Peyer's patch (tissue), 4 donors: ENCODE data around the gene ANO6. TPM values are rescaled to one million over a fixed set of nuclear protein-coding genes. Genes with fewer than 3 reads are reported as not detected.

ENCODE experiments used
- DNase-seq, 3 donors: peaks; one replicate each; pipeline ENCODE4 v3.0.0-alpha.2; 2017 to 2019
- H3K27ac ChIP-seq, 4 donors: fragments of 200-600 bp; sonication (generic); one replicate each; pipeline ENCODE4 v1.5.1; 2016 to 2019
- H3K27me3 ChIP-seq, 2 donors: fragments of 200-600 bp; sonication (generic); one replicate each; pipeline ENCODE4 v1.5.1; 2019
- H3K36me3 ChIP-seq, 3 donors: fragments of 200-600 bp; sonication (generic); one replicate each; pipeline ENCODE4 v1.5.1; 2016 to 2019
- H3K4me1 ChIP-seq, 4 donors: fragments of 200-600 bp; sonication (generic); one replicate each; pipeline ENCODE4 v1.5.1; 2016 to 2019
- H3K4me3 ChIP-seq, 4 donors: fragments of 200-600 bp; sonication (generic); 1 replicate in 3 of 4; 2 replicates in 1 of 4; pipeline ENCODE4 v1.5.1; 2016 to 2019; ENCODE audit warnings: mild to moderate bottlenecking in 1 of 4
- H3K9me3 ChIP-seq, 4 donors: fragments of 200-600 bp; sonication (generic); one replicate each; pipeline ENCODE4 v1.5.1; 2016 to 2019; ENCODE audit warnings: mild to moderate bottlenecking in 1 of 4
- CTCF ChIP-seq, 6 experiments: fragments of 450-650 bp in 4 of 6; fragments of 200-600 bp in 2 of 6; sonication (generic) in 1 of 6; IDR thresholded peaks; one replicate each; pipeline ENCODE4 v1.5.1; 2017 to 2019; ENCODE audit warnings: antibody characterized with exemption in 6 of 6, mild to moderate bottlenecking in 3 of 6, moderate library complexity in 1 of 6
- POLR2A ChIP-seq, 2 donors: fragments of 450-650 bp; IDR thresholded peaks; one replicate each; pipeline ENCODE4 v1.5.1; 2017; ENCODE audit warnings: antibody characterized with exemption in 2 of 2, mild to moderate bottlenecking in 2 of 2, moderate library complexity in 2 of 2
- total RNA-seq, 4 donors: library from RNA; depleted of rRNA; stranded (reverse); fragments of >200 nt; gene quantifications; one replicate each; pipeline ENCODE4 v1.1.0, GENCODE V29; 2016

ANO6 gene
- total RNA-seq, 4 donors from 2014 or later, result 28.9 to 93.3 (median 57.5) TPM

GRCh38 chr12:45329702-45330101, 113.8 kb downstream of the ANO6 start:
- H3K27me3 ChIP-seq, result no peaks in the 10 kb centered on the region
- TF ChIP-seq POLR2A (IDR thresholded peaks at IDR 0.05) (no peak), CTCF (IDR thresholded peaks at IDR 0.05) (no peak)
- no peak for DNase-seq
- H3K4me1 ChIP-seq, result no peaks in the 10 kb centered on the region
- no peaks in the 10 kb centered on the region for H3K9me3 ChIP-seq
- no peak overlapping the region for H3K4me3 ChIP-seq
- no peaks in the 10 kb centered on the region for H3K36me3 ChIP-seq
- H3K27ac ChIP-seq, result no peak overlapping the region

DNA sequence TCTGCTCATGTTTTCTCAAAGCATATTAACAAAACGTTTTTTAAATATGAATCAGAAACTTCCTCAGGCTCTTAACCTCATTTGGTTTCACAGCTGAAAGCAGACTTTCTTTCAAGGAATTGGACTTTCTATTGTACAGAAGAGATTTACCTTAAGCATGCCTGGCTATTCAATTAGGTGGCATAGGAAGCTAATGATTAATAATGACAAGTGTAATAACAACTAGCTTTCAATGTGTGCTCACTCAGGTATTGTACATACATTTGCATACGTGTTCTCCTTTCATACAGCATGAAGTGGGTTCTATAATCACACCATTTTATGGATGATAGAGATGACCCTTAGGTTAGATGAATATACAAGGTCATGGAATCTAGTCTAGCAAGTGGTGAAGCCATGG, 115.7 kb downstream of the ANO6 start:
- TF ChIP-seq POLR2A (IDR thresholded peaks at IDR 0.05) (no peak), CTCF (IDR thresholded peaks at IDR 0.05) (no peak)
- Histone ChIP-seq H3K9me3 (no peaks in the 10 kb centered on the region), H3K27ac (no peak overlapping the region), H3K36me3 (no peaks in the 10 kb centered on the region), H3K4me1 (no peaks in the 10 kb centered on the region), H3K4me3 (no peak overlapping the region), H3K27me3 (no peaks in the 10 kb centered on the region)
- no peak for DNase-seq

DNA sequence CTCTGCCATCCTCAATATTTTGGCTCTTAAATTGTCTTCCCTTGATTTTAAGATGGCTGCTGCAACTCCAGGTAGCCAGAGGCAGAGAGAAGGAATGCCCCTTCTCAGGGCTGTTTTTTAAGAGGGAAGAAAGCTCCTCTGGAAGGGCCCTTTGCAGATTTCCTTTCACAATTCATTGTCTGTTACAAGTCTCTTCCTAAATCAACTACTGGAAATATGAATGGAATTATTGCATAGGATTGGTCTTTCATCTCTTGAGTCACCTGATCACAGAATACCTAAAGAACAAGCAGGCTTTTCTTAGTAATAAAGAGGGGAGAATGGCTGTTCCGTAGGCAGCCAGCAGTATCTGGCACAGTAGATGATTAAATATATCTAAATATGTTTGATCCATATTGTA, 118.5 kb downstream of the ANO6 start:
- no peak for TF ChIP-seq POLR2A (IDR thresholded peaks at IDR 0.05)
- TF ChIP-seq CTCF (IDR thresholded peaks at IDR 0.05), result no peak
- H3K36me3 ChIP-seq, result no peaks in the 10 kb centered on the region
- H3K9me3 ChIP-seq, result no peaks in the 10 kb centered on the region
- H3K4me1 ChIP-seq, result no peaks in the 10 kb centered on the region
- no peak for DNase-seq
- no peak overlapping the region for H3K27ac ChIP-seq
- H3K4me3 ChIP-seq, result no peak overlapping the region
- no peaks in the 10 kb centered on the region for H3K27me3 ChIP-seq

GRCh38 chr12:45336331-45336730, 120.4 kb downstream of the ANO6 start:
- no peaks in the 10 kb centered on the region for H3K27me3 ChIP-seq
- H3K4me1 ChIP-seq, result no peaks in the 10 kb centered on the region
- no peaks in the 10 kb centered on the region for H3K9me3 ChIP-seq
- no peaks in the 10 kb centered on the region for H3K36me3 ChIP-seq
- TF ChIP-seq CTCF (IDR thresholded peaks at IDR 0.05) (no peak), POLR2A (IDR thresholded peaks at IDR 0.05) (no peak)
- DNase-seq, result no peak
- no peak overlapping the region for H3K27ac ChIP-seq
- no peak overlapping the region for H3K4me3 ChIP-seq

- H3K4me1 ChIP-seq, result no peaks in the 10 kb centered on the region
- no peaks in the 10 kb centered on the region for H3K36me3 ChIP-seq
- no peaks in the 10 kb centered on the region for H3K9me3 ChIP-seq
- no peak for TF ChIP-seq POLR2A (IDR thresholded peaks at IDR 0.05)
- no peak for TF ChIP-seq CTCF (IDR thresholded peaks at IDR 0.05)
- DNase-seq, result no peak
- H3K27me3 ChIP-seq, result no peaks in the 10 kb centered on the region
- H3K27ac ChIP-seq, result no peak overlapping the region
- H3K4me3 ChIP-seq, result no peak overlapping the region
Observed at GRCh38 chr12:45336762-45337596, 121.1 kb downstream of the ANO6 start.
